ENCODE data around the gene MUC5AC.

Gene MUC5AC

GRCh38 chr11:1118755-1119603 is 38.8 kb upstream of the MUC5AC start:
- Mint-ChIP-seq H3K36me3 (ENCODE audit: low read depth) (no peaks in the 10 kb centered on the region), H3K27ac (no peak overlapping the region), H3K4me3 (no peak overlapping the region), H3K4me1 (ENCODE audit: low read depth) (no peaks in the 10 kb centered on the region), H3K9me3 (no peaks in the 10 kb centered on the region), H3K27me3 (no peaks in the 10 kb centered on the region)

- no peaks in the 10 kb centered on the region for H3K36me3 Mint-ChIP-seq (ENCODE audit: low read depth)
- no peak overlapping the region for H3K4me3 Mint-ChIP-seq
- H3K9me3 Mint-ChIP-seq = peaks cover 7% of the 10 kb centered on the region
- peaks cover 4% of the 10 kb centered on the region for H3K27me3 Mint-ChIP-seq
- H3K4me1 Mint-ChIP-seq (ENCODE audit: low read depth) = no peaks in the 10 kb centered on the region
- no peak overlapping the region for H3K27ac Mint-ChIP-seq
These were observed 38.1 kb upstream of the MUC5AC start for GRCh38 chr11:1119604-1120146.

GRCh38 chr11:1120532-1121330 is 37.0 kb upstream of the MUC5AC start:
- Mint-ChIP-seq H3K9me3 (peaks cover 9% of the 10 kb centered on the region), H3K36me3 (ENCODE audit: low read depth) (no peaks in the 10 kb centered on the region), H3K27me3 (peaks cover 4% of the 10 kb centered on the region), H3K4me3 (no peak overlapping the region), H3K27ac (no peak overlapping the region), H3K4me1 (ENCODE audit: low read depth) (no peaks in the 10 kb centered on the region)

- Mint-ChIP-seq H3K27ac (no peak overlapping the region), H3K27me3 (peaks cover 4% of the 10 kb centered on the region), H3K4me1 (ENCODE audit: low read depth) (no peaks in the 10 kb centered on the region), H3K4me3 (no peak overlapping the region), H3K9me3 (peaks cover 9% of the 10 kb centered on the region), H3K36me3 (ENCODE audit: low read depth) (no peaks in the 10 kb centered on the region)
These were observed 36.4 kb upstream of the MUC5AC start for GRCh38 chr11:1121331-1121812.

- no peaks in the 10 kb centered on the region for H3K4me1 Mint-ChIP-seq (ENCODE audit: low read depth)
- H3K27me3 Mint-ChIP-seq = peaks cover 4% of the 10 kb centered on the region
- H3K36me3 Mint-ChIP-seq (ENCODE audit: low read depth) = no peaks in the 10 kb centered on the region
- no peak overlapping the region for H3K27ac Mint-ChIP-seq
- peaks cover 9% of the 10 kb centered on the region for H3K9me3 Mint-ChIP-seq
- H3K4me3 Mint-ChIP-seq = no peak overlapping the region
These were observed 35.7 kb upstream of the MUC5AC start for GRCh38 chr11:1121813-1122663.

- Mint-ChIP-seq H3K9me3 (peaks cover 9% of the 10 kb centered on the region), H3K27ac (no peak overlapping the region), H3K36me3 (ENCODE audit: low read depth) (no peaks in the 10 kb centered on the region), H3K27me3 (peaks cover 4% of the 10 kb centered on the region), H3K4me1 (ENCODE audit: low read depth) (no peaks in the 10 kb centered on the region), H3K4me3 (no peak overlapping the region)
These were observed 35.1 kb upstream of the MUC5AC start for GRCh38 chr11:1122664-1123002.

GRCh38 chr11:1123970-1124369 is 33.8 kb upstream of the MUC5AC start:
- Mint-ChIP-seq H3K4me1 (ENCODE audit: low read depth) (no peaks in the 10 kb centered on the region), H3K9me3 (peaks cover 9% of the 10 kb centered on the region), H3K36me3 (ENCODE audit: low read depth) (no peaks in the 10 kb centered on the region), H3K4me3 (no peak overlapping the region), H3K27ac (no peak overlapping the region), H3K27me3 (peaks cover 4% of the 10 kb centered on the region)

- Mint-ChIP-seq H3K27ac (no peak overlapping the region), H3K4me1 (ENCODE audit: low read depth) (no peaks in the 10 kb centered on the region), H3K4me3 (no peak overlapping the region), H3K36me3 (ENCODE audit: low read depth) (no peaks in the 10 kb centered on the region), H3K27me3 (peaks cover 4% of the 10 kb centered on the region), H3K9me3 (peaks cover 9% of the 10 kb centered on the region)
These were observed 31.9 kb upstream of the MUC5AC start for GRCh38 chr11:1125803-1126202.

GRCh38 chr11:1126491-1126926 is 31.2 kb upstream of the MUC5AC start:
- Mint-ChIP-seq H3K36me3 (ENCODE audit: low read depth) (no peaks in the 10 kb centered on the region), H3K4me3 (no peak overlapping the region), H3K9me3 (peaks cover 9% of the 10 kb centered on the region), H3K27ac (no peak overlapping the region), H3K4me1 (ENCODE audit: low read depth) (no peaks in the 10 kb centered on the region), H3K27me3 (peaks cover 4% of the 10 kb centered on the region)

GRCh38 chr11:1126935-1127663 is 30.7 kb upstream of the MUC5AC start:
- no peak overlapping the region for H3K4me3 Mint-ChIP-seq
- peaks cover 9% of the 10 kb centered on the region for H3K27me3 Mint-ChIP-seq
- H3K9me3 Mint-ChIP-seq = peaks cover 9% of the 10 kb centered on the region
- H3K36me3 Mint-ChIP-seq (ENCODE audit: low read depth) = no peaks in the 10 kb centered on the region
- H3K27ac Mint-ChIP-seq = no peak overlapping the region
- H3K4me1 Mint-ChIP-seq (ENCODE audit: low read depth) = no peaks in the 10 kb centered on the region

- no peak overlapping the region for H3K4me3 Mint-ChIP-seq
- H3K4me1 Mint-ChIP-seq (ENCODE audit: low read depth) = no peaks in the 10 kb centered on the region
- H3K27me3 Mint-ChIP-seq = peaks cover 11% of the 10 kb centered on the region
- peaks cover under 1% of the 10 kb centered on the region for H3K36me3 Mint-ChIP-seq (ENCODE audit: low read depth)
- H3K9me3 Mint-ChIP-seq = peaks cover 9% of the 10 kb centered on the region
- H3K27ac Mint-ChIP-seq = no peak overlapping the region
These were observed 30.0 kb upstream of the MUC5AC start for GRCh38 chr11:1127664-1128162.

GRCh38 chr11:1128311-1129142 is 29.2 kb upstream of the MUC5AC start:
- no peak overlapping the region for H3K4me3 Mint-ChIP-seq
- H3K27me3 Mint-ChIP-seq = peaks cover 16% of the 10 kb centered on the region
- H3K27ac Mint-ChIP-seq = no peak overlapping the region
- peaks cover 4% of the 10 kb centered on the region for H3K36me3 Mint-ChIP-seq (ENCODE audit: low read depth)
- H3K9me3 Mint-ChIP-seq = peaks cover 13% of the 10 kb centered on the region
- no peaks in the 10 kb centered on the region for H3K4me1 Mint-ChIP-seq (ENCODE audit: low read depth)

- Mint-ChIP-seq H3K4me1 (ENCODE audit: low read depth) (no peaks in the 10 kb centered on the region), H3K9me3 (peaks cover 16% of the 10 kb centered on the region), H3K27ac (no peak overlapping the region)
These were observed 28.6 kb upstream of the MUC5AC start for GRCh38 chr11:1129143-1129610.

More at GRCh38 chr11:1129143-1129610, 28.6 kb upstream of the MUC5AC start:
- Mint-ChIP-seq H3K4me3 (no peak overlapping the region), H3K36me3 (ENCODE audit: low read depth) (peaks cover 4% of the 10 kb centered on the region), H3K27me3 (peaks cover 21% of the 10 kb centered on the region)
